HG03175 (cell line): ENCODE measurements around the gene ANKRD13D.

Experiments used
- ATAC-seq: cut with Tn5 transposase; IDR thresholded peaks from one replicate; pipeline ENCODE4 v1.9.1; 2021; ENCODE audit warnings: mild to moderate bottlenecking, moderate library complexity; ENCODE audit not compliant: unreplicated experiment

ANKRD13D gene

DNA sequence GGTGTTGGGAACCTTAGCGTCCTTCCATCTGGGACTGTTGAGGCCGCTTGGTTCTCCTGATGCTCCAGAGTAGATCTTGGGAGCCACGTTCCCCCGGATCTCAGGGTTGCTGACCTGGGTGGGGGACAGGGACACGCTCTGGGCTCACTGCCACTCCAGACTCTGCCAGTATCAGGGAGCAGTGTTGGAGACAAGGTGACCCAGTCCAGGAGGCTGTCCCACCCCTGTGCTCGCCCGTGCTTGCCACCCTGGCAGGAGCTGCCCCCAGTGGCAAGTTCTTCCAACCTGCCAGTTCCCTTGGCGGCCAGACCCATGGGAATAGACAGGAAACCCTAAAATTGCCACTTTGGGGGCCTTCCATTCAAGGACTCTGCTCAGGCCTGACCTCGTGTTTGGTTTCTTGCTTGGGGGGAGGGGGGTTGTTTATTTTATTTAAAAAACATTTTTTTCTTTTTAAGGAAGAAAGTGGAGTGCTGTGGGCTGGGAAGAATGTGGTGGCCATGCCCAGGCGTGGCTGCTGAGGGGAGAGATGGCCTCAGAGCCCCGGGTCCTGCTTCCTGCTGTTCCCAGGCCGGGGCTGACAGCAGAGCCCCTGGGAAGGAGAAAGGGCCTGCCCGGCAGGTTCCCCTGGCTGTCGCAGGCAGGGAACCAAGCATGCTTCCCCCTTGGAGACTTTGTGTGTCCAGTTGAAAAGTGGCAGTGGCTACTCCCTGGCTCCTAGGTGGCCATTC, 15.7 kb upstream of the ANKRD13D start:
- no peak for ATAC-seq

DNA sequence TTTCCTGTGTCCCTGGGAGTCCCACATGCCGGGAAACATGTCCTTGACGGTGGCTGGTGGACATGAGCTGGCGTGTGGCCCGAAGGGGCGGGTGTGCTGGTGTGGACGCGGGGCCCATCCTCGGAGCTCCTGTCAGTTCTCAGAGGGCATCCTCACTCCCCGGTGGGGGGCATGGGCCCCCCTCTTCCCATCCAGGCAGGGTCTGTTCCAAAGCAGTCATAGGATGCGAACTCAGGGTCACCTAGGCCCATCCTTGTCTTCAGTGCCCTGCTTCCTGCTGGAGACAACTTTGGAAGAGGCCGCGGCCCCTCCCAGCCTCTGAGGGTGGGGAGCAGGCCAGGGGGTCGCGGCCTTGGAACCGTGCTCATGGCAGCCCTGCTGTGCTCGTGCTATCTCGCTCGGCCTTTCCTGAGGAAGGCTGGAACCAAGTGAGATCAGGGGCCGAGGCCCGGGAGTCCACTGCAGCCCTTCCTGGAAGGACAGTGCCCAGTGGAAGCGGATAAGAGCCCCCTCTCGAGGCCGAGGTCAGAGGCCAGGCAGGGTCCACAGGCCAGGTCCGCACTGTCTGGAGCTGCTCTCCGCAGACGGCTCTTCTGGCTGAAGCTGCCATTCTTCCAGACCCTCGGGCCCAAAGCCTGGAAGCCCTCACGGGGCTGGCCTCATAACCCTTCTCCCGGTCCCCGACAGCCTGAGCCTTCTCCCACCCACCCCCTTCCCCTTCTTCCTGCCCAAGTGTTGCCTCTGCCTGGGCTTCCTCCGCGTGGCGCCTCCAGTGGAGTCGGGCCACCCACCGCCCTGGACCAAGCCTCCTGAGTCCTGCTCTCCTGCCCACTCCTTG, 14.1 kb upstream of the ANKRD13D start:
- ATAC-seq: no peak

DNA sequence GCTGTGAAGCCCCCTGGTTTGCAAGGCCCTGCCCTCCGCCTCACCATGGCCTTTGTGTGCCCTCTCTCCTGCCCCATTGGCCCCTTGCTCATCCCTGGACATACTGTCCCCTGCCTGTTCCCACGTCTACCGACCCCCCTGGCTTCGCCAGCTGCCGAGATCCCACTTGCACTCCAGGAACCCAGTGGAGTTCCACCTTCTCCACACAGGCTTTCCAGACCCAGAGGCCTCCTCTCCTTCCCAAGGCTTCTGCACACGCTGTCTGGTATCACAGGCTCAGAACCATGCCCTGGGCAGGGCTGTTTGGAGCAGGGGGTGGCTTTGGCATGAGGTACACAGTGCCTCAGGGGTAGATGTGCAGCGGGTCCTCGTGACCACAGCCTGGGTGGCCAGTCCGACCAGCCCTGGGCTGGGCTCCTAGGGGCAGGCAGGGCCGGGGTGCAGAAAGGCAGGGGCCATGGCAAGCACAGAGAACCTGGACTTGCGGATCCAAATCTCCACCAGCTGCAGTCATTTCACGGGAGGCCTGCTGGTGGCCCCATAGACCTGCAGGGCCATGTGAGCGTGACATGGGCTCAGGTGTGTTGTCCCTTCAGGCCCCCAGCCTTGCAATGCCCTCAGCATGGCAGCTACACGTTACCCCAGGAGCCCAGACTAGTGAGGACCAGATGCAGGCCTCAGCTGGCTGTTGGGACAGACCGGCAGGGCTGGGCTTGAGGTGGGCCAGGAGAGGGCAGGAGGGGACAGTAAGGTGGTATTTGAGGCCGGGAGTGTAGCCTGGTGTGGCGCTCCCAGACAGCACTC, 13.3 kb upstream of the ANKRD13D start:
- ATAC-seq: no peak

DNA sequence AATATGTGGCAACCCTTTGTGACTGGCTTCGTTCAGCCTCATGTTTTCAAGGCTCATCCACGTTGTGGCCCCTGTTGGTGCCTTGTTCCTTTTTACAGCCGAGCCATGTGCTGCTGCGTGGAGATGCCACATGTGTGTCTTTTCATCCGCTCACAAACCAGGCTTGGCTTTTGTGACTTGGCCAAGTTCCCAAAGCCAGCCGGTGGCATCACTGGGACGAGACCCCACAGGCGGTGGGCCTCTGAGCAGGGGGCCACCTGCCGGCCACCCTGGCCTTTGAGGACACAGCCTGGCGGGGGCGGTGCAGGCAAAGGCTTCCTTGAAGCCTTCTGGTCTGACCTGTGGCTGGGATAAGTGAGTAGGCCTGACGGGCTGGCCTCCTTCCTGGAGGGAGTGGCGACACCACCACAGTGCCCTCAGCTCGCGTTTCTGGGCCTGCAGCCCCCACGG, 12.3 kb upstream of the ANKRD13D start:
- peak; percentile 2 for ATAC-seq

DNA sequence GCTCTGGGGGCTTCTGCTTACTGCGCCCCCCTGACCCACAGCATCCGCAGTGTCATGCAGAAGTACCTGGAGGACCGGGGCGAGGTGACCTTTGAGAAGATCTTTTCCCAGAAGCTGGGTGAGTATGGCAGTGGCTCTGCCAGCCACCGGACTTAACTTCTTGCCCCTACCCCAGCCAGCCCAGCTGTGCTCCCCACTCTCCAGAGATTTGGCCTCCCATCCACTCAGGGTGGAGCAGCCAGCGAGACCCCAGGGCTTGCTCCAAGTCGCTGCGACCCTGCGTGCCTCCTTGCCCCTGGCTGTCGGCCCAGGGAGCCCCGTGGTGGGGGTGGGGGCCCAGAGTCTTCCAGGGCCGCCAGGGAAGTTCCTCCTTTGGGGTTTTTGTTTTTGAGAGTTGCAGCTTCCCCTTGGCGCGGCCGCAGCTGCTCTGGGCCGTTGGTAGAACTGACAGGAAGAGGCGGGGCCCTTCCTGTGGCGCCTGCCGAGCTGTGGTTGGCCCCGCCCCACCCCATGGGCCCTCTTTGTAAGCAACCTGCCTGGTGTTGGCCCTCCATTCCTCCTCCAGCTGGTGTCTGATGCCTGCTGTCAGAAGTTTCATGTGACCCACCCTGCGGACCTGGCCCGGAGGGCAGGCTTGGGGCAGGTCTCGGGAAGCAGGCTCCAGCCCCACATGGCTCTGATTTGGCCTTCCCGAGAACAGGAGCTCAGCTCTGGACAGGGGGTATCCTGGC, 11.7 kb upstream of the ANKRD13D start:
- ATAC-seq: peak; percentile 90

DNA sequence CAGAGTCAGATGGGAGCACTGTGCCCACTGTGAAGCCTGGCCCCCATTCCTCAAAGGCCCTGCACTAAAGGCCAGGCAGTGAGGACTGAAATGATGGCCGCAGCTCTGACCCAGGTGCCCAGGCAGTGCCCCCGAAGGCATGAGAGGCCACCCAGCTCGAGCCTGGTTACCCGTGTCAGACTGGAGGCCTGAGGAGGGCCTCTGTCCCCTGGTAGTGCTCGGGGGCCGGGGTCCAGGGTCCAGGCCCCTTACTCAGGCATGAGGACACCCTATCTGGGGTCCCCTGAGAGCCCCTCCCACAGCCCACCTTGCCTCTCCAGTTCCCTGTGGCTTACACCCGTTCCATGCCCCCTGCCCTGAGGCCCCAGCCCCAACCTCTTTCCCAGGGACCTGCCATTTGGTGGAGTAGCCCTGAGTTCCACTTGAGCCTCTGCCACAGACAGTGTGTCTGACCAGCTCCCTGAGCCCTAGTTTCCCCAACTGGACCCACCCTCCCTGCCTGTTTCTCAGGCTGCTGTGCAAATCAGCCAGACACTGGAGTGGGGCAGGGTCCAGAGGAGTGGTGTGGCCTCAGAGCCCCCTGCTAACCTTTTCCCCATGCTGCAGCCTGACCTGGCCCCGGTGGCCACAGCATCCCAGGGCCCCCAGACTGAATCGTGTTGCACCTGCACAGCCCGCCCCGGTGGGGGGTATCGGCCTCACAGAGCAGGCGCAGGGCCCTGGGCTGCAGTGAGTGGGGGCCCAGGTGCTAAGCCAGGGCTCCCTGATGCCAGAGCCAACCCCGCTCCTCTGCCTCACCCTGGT, 10.8 kb upstream of the ANKRD13D start:
- no peak for ATAC-seq

DNA sequence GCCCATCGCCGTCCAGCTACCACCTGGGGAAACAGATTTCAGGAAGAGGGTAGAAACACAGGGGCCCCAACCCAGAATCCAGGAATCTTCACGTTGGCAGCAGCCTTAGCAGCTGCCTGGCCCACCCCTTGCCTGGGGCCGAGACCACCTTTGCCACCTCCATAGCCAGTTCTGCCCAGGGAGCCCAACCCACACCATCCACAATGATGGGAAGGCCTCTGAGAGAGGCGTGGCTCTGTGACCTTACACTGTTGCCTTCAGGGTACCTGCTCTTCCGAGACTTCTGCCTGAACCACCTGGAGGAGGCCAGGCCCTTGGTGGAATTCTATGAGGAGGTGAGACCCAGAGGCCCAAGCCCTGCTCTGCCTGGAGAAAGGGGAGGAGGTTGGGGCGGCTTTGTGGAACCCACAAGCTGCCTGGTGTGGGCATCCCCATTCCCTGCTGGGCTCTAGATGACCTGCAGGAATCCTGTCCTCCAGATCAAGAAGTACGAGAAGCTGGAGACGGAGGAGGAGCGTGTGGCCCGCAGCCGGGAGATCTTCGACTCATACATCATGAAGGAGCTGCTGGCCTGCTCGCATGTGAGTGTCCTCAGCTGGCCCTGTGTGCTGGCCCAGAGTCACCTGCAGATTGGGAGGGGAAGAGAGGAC, 10.0 kb upstream of the ANKRD13D start:
- ATAC-seq: no peak

DNA sequence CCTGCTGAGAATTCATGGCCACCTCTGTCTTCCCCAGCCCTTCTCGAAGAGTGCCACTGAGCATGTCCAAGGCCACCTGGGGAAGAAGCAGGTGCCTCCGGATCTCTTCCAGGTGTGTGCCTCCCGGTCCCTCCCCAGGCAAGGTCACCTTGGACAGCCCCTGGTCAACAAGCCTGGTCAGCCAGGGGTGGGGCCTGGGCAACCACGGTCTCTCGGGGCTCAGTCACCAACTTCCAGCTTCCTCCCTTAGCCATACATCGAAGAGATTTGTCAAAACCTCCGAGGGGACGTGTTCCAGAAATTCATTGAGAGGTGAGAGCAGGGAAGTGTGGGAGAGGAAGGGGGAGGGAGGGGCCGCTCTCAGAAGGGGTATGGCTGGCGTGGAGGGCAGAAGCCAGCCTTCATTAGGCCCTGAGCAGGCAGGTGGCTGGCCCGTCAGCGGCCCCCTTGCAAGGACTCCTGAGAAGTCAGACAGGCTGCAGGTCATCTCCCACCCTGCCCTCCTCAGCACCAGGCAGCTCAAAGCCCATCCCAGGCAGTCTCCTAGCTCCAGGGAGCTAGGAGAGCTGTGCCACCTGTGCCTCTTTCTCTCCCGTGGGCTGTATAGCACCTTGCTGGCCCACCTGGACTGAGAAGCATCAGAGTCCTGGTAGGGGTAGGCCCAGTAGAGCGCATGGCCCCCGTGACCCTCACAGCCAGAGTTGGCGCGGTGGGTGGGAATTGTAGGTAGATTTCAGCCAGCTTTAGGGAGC, 9.3 kb upstream of the ANKRD13D start:
- no peak for ATAC-seq

DNA sequence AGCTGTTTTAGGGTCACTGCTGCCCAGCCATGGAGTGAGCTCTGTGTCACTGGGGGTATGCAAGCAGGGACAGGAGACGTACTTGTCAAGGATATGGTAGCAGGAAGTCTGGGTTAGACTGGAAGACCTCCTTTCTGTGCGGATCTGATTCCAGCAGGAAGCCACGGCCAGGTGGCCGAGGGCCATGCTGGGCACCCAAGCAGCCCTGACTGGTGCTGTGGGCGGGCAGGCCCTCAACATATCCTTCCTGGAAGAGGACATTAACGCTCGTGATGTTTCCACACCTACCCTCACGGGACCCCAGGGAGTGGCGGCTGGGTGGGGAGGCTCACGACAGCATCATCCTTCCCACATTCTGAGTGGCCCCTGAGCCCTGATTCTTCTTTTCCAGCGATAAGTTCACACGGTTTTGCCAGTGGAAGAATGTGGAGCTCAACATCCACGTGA, 8.7 kb upstream of the ANKRD13D start:
- no peak for ATAC-seq

DNA sequence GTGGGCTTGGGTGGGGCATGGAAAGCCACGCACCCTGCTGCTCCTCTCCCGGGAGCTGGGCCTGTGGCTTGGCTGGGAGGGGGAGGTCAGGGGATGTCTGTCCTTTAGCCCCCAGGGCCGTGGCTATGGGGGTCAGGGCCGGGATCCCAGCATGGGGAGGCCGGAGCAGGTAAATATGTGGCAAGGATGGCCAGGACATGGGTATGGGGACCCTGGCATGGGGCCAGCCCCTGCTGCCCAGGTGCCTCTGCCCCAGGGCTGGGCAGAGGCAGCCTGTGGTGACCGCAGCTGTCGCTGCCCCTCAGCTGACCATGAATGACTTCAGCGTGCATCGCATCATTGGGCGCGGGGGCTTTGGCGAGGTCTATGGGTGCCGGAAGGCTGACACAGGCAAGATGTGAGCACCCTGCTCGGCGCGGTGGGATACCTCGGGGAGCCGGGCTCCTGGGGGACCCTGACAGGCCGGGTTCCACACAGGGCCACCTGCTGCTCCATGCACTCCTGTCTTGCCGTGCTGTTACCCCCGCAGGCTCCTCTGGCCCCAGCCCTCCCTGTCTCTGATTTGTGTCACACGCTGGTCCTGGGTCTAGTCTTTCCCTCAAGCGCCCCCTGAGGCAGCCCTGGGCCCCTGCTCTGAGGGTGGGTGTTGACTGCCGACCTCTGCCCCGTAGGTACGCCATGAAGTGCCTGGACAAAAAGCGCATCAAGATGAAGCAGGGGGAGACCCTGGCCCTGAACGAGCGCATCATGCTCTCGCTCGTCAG, 8.1 kb upstream of the ANKRD13D start:
- no peak for ATAC-seq

DNA sequence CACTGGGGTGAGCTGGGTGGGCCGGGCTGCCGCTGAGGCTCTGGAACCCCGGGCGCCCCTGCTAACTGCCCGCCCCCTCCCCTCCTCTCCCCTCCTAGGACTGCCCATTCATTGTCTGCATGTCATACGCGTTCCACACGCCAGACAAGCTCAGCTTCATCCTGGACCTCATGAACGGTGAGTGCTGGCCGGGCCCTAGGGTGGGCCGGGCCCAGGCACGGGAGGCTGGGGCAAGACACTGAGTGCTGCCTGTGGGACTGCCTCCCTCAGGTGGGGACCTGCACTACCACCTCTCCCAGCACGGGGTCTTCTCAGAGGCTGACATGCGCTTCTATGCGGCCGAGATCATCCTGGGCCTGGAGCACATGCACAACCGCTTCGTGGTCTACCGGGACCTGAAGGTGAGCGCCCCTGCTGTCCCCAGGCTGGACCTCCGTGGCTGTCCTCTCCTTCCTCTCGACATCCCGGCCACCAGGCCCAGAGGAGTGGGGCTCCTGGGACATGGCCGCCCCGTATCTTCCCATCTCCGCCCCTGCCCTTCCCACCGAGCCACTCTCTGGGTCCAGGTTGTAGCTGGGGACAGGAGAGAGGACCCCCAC, 7.5 kb upstream of the ANKRD13D start:
- ATAC-seq: no peak

DNA sequence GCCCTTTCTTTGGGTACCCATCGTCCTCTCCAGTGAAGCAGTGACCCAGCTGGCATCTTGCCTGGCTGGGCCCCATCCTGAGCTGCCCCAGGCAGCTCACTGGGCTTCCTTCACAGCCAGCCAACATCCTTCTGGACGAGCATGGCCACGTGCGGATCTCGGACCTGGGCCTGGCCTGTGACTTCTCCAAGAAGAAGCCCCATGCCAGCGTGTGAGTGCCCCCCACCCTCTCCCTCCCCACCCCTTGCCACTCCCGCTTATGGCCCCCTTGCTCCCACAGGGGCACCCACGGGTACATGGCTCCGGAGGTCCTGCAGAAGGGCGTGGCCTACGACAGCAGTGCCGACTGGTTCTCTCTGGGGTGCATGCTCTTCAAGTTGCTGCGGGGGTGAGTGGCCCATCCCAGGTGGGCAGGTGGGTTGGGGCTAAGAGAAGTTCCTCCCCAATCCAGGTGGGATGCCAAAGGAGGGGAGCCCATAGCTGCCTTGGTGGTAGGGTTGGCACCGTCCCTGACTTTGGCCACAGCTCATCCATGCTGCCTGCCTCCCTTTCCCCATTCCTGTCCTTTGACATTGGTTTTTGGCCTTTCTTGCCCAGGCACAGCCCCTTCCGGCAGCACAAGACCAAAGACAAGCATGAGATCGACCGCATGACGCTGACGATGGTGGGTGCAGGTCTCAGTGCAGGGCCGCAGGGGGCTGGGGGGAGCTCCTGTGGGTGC, 6.8 kb upstream of the ANKRD13D start:
- no peak for ATAC-seq

DNA sequence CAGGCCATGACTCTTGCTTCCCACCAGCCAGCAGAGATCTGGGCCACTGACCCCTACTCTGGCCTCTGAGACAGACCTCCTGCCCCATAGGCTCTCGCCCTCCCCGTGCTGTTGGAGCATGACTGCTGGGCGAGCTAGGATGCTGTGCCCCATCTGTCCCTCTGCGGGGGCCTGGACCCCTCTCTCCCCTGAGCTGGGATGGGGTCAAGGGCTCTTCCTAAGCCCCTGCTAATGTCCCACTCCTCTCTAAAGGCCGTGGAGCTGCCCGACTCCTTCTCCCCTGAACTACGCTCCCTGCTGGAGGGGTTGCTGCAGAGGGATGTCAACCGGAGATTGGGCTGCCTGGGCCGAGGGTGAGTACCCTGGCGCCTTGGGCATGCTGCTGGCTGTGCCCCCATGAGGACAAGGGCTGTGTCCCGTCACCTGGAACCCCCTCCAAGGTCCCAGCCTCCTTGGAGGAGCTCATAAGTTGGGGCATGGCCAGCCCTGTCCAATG, 6.2 kb upstream of the ANKRD13D start:
- ATAC-seq: no peak

DNA sequence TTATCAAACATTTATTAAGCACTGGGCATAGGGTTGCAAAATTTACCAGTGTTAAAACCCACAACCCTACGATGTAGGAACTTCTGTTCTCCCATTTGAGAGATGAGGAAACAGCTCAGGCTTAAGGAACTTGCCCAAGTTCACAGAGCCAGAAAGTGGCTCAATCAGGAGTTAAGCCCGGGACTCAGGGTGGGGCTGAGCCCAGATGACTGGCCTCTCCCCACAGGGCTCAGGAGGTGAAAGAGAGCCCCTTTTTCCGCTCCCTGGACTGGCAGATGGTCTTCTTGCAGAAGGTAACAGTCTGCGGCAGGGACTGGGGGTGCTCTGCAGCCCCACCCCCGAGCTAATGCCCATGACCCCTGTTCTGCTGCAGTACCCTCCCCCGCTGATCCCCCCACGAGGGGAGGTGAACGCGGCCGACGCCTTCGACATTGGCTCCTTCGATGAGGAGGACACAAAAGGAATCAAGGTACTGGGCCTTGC, 5.6 kb upstream of the ANKRD13D start:
- no peak for ATAC-seq

DNA sequence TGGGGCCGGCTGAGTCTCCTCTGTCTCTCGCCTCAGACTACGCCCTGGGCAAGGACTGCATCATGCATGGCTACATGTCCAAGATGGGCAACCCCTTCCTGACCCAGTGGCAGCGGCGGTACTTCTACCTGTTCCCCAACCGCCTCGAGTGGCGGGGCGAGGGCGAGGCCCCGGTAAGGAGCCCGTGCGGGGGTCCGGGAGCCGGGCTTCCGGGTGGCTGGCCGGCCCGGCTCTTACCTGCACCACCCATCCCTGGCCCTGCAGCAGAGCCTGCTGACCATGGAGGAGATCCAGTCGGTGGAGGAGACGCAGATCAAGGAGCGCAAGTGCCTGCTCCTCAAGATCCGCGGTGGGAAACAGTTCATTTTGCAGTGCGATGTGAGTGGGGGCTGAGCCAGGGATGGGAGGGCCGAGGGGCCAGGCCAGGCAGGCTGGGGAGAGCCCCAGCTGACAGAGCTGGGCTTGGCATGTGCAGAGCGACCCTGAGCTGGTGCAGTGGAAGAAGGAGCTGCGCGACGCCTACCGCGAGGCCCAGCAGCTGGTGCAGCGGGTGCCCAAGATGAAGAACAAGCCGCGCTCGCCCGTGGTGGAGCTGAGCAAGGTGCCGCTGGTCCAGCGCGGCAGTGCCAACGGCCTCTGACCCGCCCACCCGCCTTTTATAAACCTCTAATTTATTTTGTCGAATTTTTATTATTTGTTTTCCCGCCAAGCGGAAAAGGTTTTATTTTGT, 4.1 kb upstream of the ANKRD13D start:
- no peak for ATAC-seq
